Neural crest cell (in vitro differentiated cells): ENCODE measurements around the gene MRFAP1L1. TPM values are rescaled to one million over a fixed set of nuclear protein-coding genes. Genes with fewer than 3 reads are reported as not detected.

Experiments used
- DNase-seq: peaks from one replicate; pipeline ENCODE4 v3.0.0; 2021; ENCODE audit warnings: low read depth, mixed read lengths, low spot score
- H3K27ac Mint-ChIP-seq: one replicate; pipeline ENCODE4 v1.8.0; 2021; ENCODE audit warnings: mild to moderate bottlenecking, mixed read lengths; ENCODE audit not compliant: unreplicated experiment
- H3K27me3 Mint-ChIP-seq: 2 replicates; pipeline ENCODE4 v1.8.0; 2021; ENCODE audit warnings: low read depth, mild to moderate bottlenecking, mixed read lengths
- H3K36me3 Mint-ChIP-seq: 2 replicates; pipeline ENCODE4 v1.8.0; 2021; ENCODE audit warnings: low read depth, mild to moderate bottlenecking, mixed read lengths
- H3K4me1 Mint-ChIP-seq: 2 replicates; pipeline ENCODE4 v1.8.0; 2021; ENCODE audit warnings: mixed read lengths
- H3K4me3 Mint-ChIP-seq: one replicate; pipeline ENCODE4 v1.8.0; 2021; ENCODE audit warnings: mild to moderate bottlenecking, mixed read lengths
- H3K9me3 Mint-ChIP-seq: 2 replicates; pipeline ENCODE4 v1.8.0; 2021; ENCODE audit warnings: mixed read lengths
- CTCF ChIP-seq: fragments of 200-600 bp; sonication (generic); conservative IDR thresholded peaks from 2 replicates; pipeline ENCODE4 v1.5.0; 2021; ENCODE audit warnings: antibody characterized with exemption, mild to moderate bottlenecking
- total RNA-seq: library from RNA; stranded (reverse); gene quantifications from 2 replicates; pipeline ENCODE4 v1.2.1, GENCODE V29; 2021

The MRFAP1L1 gene
- total RNA-seq, 1 donor from 2014 or later: 70.4 TPM

- H3K9me3 Mint-ChIP-seq: no peaks in the 10 kb centered on the region
- H3K27ac Mint-ChIP-seq: no peak overlapping the region
- H3K4me1 Mint-ChIP-seq: no peaks in the 10 kb centered on the region
- no peak overlapping the region for H3K4me3 Mint-ChIP-seq
- no peaks in the 10 kb centered on the region for H3K36me3 Mint-ChIP-seq
- no peak for DNase-seq
- H3K27me3 Mint-ChIP-seq: peaks cover 17% of the 10 kb centered on the region
- TF ChIP-seq CTCF: no peak
Observed at GRCh38 chr4:6662591-6662990, 47.1 kb downstream of the MRFAP1L1 start.

GRCh38 chr4:6660430-6660829 lies 49.2 kb downstream of the MRFAP1L1 start:
- no peak overlapping the region for H3K4me3 Mint-ChIP-seq
- no peak for TF ChIP-seq CTCF
- H3K27me3 Mint-ChIP-seq: peaks cover 17% of the 10 kb centered on the region
- no peaks in the 10 kb centered on the region for H3K9me3 Mint-ChIP-seq
- no peaks in the 10 kb centered on the region for H3K36me3 Mint-ChIP-seq
- DNase-seq: no peak
- no peak overlapping the region for H3K27ac Mint-ChIP-seq
- H3K4me1 Mint-ChIP-seq: no peaks in the 10 kb centered on the region

GRCh38 chr4:6659897-6660296 lies 49.8 kb downstream of the MRFAP1L1 start:
- Mint-ChIP-seq H3K27me3 (peaks cover 17% of the 10 kb centered on the region), H3K9me3 (no peaks in the 10 kb centered on the region), H3K4me3 (no peak overlapping the region), H3K4me1 (no peaks in the 10 kb centered on the region), H3K36me3 (no peaks in the 10 kb centered on the region), H3K27ac (peak overlapping the region; percentile 36)
- no peak for TF ChIP-seq CTCF
- DNase-seq: no peak

GRCh38 chr4:6658597-6659075 lies 51.0 kb downstream of the MRFAP1L1 start:
- DNase-seq: no peak
- Mint-ChIP-seq H3K9me3 (no peaks in the 10 kb centered on the region), H3K27ac (no peak overlapping the region), H3K4me1 (no peaks in the 10 kb centered on the region), H3K27me3 (peaks cover 17% of the 10 kb centered on the region), H3K4me3 (no peak overlapping the region), H3K36me3 (no peaks in the 10 kb centered on the region)
- no peak for TF ChIP-seq CTCF

GRCh38 chr4:6658209-6658595 lies 51.5 kb downstream of the MRFAP1L1 start:
- Mint-ChIP-seq H3K9me3 (no peaks in the 10 kb centered on the region), H3K27me3 (peaks cover 17% of the 10 kb centered on the region), H3K4me1 (no peaks in the 10 kb centered on the region), H3K4me3 (no peak overlapping the region), H3K27ac (no peak overlapping the region), H3K36me3 (no peaks in the 10 kb centered on the region)
- DNase-seq: no peak
- no peak for TF ChIP-seq CTCF

Other genes with a start within 250 kb of the MRFAP1L1 start
- gene PPP2R2C, start 237.3 kb downstream of the MRFAP1L1 start, total RNA-seq: 0.32 and 0.35 TPM in 2 replicates
- 9.4 and 9.8 TPM in 2 replicates for gene MAN2B2, start 134.7 kb downstream of the MRFAP1L1 start, total RNA-seq
- gene MRFAP1, start 69.2 kb downstream of the MRFAP1L1 start, total RNA-seq: 317 and 325 TPM in 2 replicates
- not detected in 2 replicates for gene S100P, start 16.0 kb downstream of the MRFAP1L1 start, total RNA-seq
- 23.8 and 25.1 TPM in 2 replicates for gene BLOC1S4, start 6.3 kb upstream of the MRFAP1L1 start, total RNA-seq
- 40.1 and 41.7 TPM in 2 replicates for gene KIAA0232, start 72.9 kb upstream of the MRFAP1L1 start, total RNA-seq
- 56.3 and 58.0 TPM in 2 replicates for gene TBC1D14, start 200.0 kb upstream of the MRFAP1L1 start, total RNA-seq